ENCODE results near the gene CYP3A5. TPM values are rescaled to one million over a fixed set of nuclear protein-coding genes. Genes with fewer than 3 reads are reported as not detected.

Gene CYP3A5
- total RNA-seq, 1 donor from 2014 or later = not detected

GRCh38 chr7:99616359-99617191, 63.2 kb downstream of the CYP3A5 start, which contains the start of gene ZSCAN25:
TSS of gene ZSCAN25 (plus strand) at chr7:99616946. CDS start at chr7:99619607, 2,661 bp downstream.
- peak; percentile 97 for DNase-seq (ENCODE audit: low read depth)

DNA sequence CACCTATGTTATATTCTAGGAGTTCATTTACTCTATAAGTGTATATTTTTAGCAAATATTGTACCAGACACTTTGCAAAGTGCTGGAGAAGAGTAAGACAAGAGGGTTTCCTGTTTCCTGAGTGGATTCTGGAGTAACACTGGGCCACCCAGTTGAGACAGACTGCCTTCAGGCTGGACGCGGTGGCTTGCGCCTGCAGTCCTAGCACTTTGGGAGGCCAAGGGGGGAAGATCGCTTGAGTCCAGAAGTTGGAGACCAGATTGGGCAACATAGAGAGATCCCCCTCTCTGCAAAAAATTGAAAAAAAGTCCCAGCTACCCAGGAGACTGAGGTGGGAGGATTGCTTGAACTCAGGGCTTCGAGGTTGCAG, 63.8 kb downstream of the CYP3A5 start:
- DNase-seq (ENCODE audit: low read depth) = no peak

DNA sequence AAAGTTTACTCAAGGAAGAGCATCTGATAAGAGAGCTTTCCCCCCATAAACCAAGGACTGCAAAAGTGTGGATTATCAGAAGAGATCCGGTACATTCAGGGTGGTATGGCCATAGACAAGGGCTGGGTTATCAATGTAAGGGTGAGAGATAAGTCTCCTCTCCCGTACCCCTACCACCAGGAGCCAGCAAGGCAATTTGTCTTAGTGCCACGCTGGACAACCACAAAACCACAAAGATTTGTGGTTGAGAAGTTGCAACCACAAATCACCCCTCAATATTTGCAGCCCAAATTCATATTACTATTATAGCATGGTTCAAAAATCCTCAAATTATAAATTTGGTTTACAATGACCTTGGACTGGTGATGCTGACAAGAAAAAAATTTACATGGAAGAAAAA, 65.3 kb downstream of the CYP3A5 start:
- peak; percentile 31 for DNase-seq (ENCODE audit: low read depth)

DNA sequence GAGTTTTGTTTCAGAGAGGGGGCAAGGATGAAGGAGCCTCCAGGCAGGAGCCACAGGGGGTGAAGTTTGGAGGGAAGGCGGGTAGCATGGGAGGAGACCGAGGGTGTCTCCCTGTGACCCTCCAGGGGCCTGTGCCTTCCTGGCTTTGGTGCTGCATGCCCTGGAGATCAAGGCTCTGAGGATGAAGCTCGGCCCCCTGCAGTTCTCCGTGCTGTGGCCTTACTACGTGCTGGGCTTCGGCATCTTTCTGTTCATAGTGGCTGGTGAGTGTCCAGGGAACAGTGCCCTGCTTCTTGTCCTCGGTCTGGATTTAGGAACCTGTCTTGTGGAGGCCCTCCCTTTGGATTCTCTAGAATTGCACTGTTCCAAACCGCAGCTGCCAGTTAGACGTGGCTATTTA, 72.2 kb downstream of the CYP3A5 start:
- DNase-seq (ENCODE audit: low read depth) = no peak

- no peak for DNase-seq (ENCODE audit: low read depth)
Observed at GRCh38 chr7:99606531-99606930, 73.3 kb downstream of the CYP3A5 start.

DNA sequence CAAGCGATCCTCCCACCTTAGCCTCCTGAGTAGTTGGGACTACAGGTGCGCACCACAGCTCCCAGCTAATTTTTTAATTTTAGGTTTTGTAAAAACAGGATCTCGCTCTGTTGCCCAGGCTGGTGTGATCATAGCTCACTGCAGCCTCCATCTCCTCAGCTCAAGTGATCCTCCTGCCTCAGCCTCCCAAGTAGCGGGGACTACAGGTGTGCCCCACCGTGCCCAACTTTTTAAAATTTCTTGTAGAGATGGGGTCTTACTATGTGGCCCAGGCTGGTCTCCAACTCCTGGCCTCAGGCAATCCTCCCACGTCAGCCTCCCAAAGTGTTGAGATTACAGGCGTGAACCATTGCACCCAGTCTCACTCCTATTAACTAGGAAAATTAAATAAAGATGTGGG, 74.3 kb downstream of the CYP3A5 start:
- DNase-seq (ENCODE audit: low read depth) = no peak

GRCh38 chr7:99601656-99602310, 78.0 kb downstream of the CYP3A5 start:
- DNase-seq (ENCODE audit: low read depth) = no peak

GRCh38 chr7:99599836-99600235, 80.0 kb downstream of the CYP3A5 start:
- DNase-seq (ENCODE audit: low read depth) = no peak

Other genes starting within 250 kb of the CYP3A5 start
- 11.4 and 12.3 TPM in 2 replicates for gene PTCD1, start 241.2 kb downstream of the CYP3A5 start, total RNA-seq
- gene CPSF4, start 241.1 kb downstream of the CYP3A5 start, total RNA-seq = 83.1 and 103 TPM in 2 replicates
- gene ATP5MF, start 213.8 kb downstream of the CYP3A5 start, total RNA-seq = 2,488 and 4,699 TPM in 2 replicates
- gene ZNF789, start 207.1 kb downstream of the CYP3A5 start, total RNA-seq = 9.9 and 14.0 TPM in 2 replicates
- 17.5 and 19.5 TPM in 2 replicates for gene ZNF394, start 179.7 kb downstream of the CYP3A5 start, total RNA-seq
- gene ZKSCAN5, start 175.3 kb downstream of the CYP3A5 start, total RNA-seq = 18.5 and 21.9 TPM in 2 replicates
- gene FAM200A, start 127.9 kb downstream of the CYP3A5 start, total RNA-seq = 14.1 and 15.6 TPM in 2 replicates
- gene ZNF655, start 121.4 kb downstream of the CYP3A5 start, total RNA-seq = 105 and 110 TPM in 2 replicates
- 1.2 and 1.4 TPM in 2 replicates for gene TMEM225B, start 81.7 kb downstream of the CYP3A5 start, total RNA-seq
- 11.2 and 13.7 TPM in 2 replicates for gene ZSCAN25, start 63.0 kb downstream of the CYP3A5 start, total RNA-seq
- 0.29 and 0.47 TPM in 2 replicates for gene CYP3A7, start 55.2 kb upstream of the CYP3A5 start, total RNA-seq
- 0.11 TPM in 1 of 2 replicates, not detected in the other for gene CYP3A4, start 104.2 kb upstream of the CYP3A5 start, total RNA-seq
- not detected in 2 replicates for gene CYP3A43, start 148.0 kb upstream of the CYP3A5 start, total RNA-seq
- not detected in 2 replicates for gene OR2AE1, start 197.0 kb upstream of the CYP3A5 start, total RNA-seq
- 20.2 and 20.5 TPM in 2 replicates for gene TRIM4, start 239.5 kb upstream of the CYP3A5 start, total RNA-seq
- gene GJC3, start 249.6 kb upstream of the CYP3A5 start, total RNA-seq = not detected in 2 replicates

All from myocyte (in vitro differentiated cells).